ENCODE data around the gene PAPSS2. TPM values are rescaled to one million over a fixed set of nuclear protein-coding genes. Genes with fewer than 3 reads are reported as not detected.
"Not testable (repeated sequence)": the region's sequence is repeated elsewhere in the genome, so short reads cannot be mapped to it uniquely, and the experiment has no call there.

PAPSS2 gene
- total RNA-seq, 4 donors from 2014 or later: 4.4 to 20.1 (median 14.1) TPM

DNA sequence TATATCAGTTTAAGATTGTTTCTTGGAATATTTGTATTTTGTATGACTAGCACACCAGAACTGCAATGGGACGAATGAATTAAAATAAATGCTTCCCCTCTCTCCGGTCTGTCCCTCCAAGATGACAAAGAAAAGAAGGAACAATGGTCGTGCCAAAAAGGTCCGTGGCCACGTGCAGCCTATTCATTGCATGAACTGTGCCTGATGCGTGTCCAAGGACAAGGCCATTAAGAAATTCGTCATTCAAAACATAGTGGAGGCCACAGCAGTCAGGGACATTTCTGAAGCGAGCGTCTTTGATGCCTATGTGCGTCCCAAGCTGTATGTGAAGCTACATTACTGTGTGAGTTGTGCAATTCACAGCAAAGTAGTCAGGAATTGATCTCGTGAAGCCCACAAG is 17.2 kb upstream of the PAPSS2 start:
- Histone ChIP-seq H3K4me1 (no peaks in the 10 kb centered on the region), H3K27me3 (no peaks in the 10 kb centered on the region), H3K9me3 (no peaks in the 10 kb centered on the region), H3K27ac (no peak overlapping the region), H3K4me3 (no peak overlapping the region), H3K36me3 (no peaks in the 10 kb centered on the region)
- no peak for ATAC-seq
- WGBS, 2 donors (ENCODE audit: low coverage in 1 of 2): 86 to 89% methylated on average over 9 to 11 of the region's 11 CpGs
- TF ChIP-seq, protein P1, sequence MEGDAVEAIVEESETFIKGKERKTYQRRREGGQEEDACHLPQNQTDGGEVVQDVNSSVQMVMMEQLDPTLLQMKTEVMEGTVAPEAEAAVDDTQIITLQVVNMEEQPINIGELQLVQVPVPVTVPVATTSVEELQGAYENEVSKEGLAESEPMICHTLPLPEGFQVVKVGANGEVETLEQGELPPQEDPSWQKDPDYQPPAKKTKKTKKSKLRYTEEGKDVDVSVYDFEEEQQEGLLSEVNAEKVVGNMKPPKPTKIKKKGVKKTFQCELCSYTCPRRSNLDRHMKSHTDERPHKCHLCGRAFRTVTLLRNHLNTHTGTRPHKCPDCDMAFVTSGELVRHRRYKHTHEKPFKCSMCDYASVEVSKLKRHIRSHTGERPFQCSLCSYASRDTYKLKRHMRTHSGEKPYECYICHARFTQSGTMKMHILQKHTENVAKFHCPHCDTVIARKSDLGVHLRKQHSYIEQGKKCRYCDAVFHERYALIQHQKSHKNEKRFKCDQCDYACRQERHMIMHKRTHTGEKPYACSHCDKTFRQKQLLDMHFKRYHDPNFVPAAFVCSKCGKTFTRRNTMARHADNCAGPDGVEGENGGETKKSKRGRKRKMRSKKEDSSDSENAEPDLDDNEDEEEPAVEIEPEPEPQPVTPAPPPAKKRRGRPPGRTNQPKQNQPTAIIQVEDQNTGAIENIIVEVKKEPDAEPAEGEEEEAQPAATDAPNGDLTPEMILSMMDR (IDR thresholded peaks at IDR 0.05): no peak
- no peak for TF ChIP-seq POLR2AphosphoS5 (IDR thresholded peaks at IDR 0.05)
- no peak for TF ChIP-seq POLR2A (IDR thresholded peaks at IDR 0.05)
- no peak for TF ChIP-seq EP300 (IDR thresholded peaks at IDR 0.05)

DNA sequence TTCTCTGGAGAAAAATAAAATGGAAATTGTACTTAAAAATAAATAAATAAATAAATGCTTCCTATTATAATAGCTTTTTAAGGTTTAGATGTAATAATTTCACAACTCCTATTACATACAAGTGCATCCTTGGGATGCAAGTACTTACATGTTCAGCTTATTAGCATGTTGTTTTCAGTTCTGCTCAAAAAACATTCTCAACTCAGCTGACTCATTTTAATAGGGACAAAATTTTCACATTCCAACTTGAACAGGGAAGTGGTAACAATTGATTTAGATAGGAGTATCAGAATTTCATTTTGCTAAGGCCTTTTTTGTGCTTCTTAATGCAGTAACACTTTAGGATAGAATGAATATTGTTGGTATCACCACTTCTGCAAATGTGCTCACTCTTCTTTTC is 16.7 kb upstream of the PAPSS2 start:
- Histone ChIP-seq H3K36me3 (no peaks in the 10 kb centered on the region), H3K4me3 (no peak overlapping the region), H3K27ac (no peak overlapping the region), H3K27me3 (no peaks in the 10 kb centered on the region), H3K4me1 (no peaks in the 10 kb centered on the region), H3K9me3 (no peaks in the 10 kb centered on the region)
- TF ChIP-seq, protein P1 (IDR thresholded peaks at IDR 0.05): no peak
- TF ChIP-seq POLR2AphosphoS5 (IDR thresholded peaks at IDR 0.05) (no peak), POLR2A (IDR thresholded peaks at IDR 0.05) (no peak), EP300 (IDR thresholded peaks at IDR 0.05) (no peak)
- no peak for ATAC-seq

DNA sequence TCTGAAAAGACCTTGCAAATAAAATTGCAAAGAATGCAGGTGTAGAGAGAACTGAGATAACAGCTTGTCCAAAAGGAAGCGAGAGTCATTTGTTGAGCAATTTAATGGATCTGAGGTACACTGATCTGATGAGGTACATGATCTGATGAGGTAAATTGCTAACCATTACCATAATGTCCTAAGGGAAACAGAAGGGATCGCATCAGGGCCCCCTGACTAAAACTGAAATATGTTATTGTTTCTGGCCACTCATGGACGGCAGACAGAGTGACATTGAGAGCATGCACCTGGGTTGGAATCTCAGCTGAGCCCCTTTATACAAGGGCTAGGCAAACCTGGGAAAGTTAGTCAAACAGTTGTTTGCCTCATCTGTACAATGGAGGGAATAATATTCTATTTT is 15.8 kb upstream of the PAPSS2 start:
- H3K4me1 ChIP-seq: no peaks in the 10 kb centered on the region
- H3K27me3 ChIP-seq: no peaks in the 10 kb centered on the region
- no peak overlapping the region for H3K27ac ChIP-seq
- 63% methylated on average over 3 of the region's 3 CpGs for whole genome bisulfite sequencing, 2 donors (ENCODE audit: low coverage in 1 of 2)
- no peak overlapping the region for H3K4me3 ChIP-seq
- TF ChIP-seq POLR2A (IDR thresholded peaks at IDR 0.05): no peak
- TF ChIP-seq, protein P1 (IDR thresholded peaks at IDR 0.05): no peak
- ATAC-seq: no peak
- no peaks in the 10 kb centered on the region for H3K9me3 ChIP-seq
- H3K36me3 ChIP-seq: no peaks in the 10 kb centered on the region

DNA sequence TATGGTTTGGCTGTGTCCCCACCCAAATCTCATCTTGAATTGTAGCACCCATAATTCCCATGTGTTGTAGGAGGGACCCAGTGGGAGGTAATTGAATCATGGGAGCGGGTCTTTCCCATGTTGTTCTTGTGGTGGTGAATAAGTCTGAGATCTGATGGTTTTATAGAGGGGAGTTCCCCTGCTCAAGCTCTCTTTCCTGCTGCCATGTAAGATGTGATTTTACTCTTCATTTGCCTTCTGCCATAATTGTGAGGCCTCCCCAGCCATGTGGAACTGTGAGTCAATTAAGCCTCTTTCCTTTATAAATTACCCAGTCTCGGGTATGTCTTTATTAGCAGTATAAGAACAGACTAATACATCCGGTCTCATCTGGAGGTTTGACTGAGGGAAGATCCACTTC is 15.2 kb upstream of the PAPSS2 start:
- not testable (repeated sequence) for ATAC-seq, H3K27ac ChIP-seq, H3K27me3 ChIP-seq, H3K36me3 ChIP-seq, H3K4me3 ChIP-seq, H3K9me3 ChIP-seq, H3K4me1 ChIP-seq
- WGBS, 2 donors (ENCODE audit: low coverage in 1 of 2): 60 to 62% methylated on average over 1 to 2 of the region's 3 CpGs

DNA sequence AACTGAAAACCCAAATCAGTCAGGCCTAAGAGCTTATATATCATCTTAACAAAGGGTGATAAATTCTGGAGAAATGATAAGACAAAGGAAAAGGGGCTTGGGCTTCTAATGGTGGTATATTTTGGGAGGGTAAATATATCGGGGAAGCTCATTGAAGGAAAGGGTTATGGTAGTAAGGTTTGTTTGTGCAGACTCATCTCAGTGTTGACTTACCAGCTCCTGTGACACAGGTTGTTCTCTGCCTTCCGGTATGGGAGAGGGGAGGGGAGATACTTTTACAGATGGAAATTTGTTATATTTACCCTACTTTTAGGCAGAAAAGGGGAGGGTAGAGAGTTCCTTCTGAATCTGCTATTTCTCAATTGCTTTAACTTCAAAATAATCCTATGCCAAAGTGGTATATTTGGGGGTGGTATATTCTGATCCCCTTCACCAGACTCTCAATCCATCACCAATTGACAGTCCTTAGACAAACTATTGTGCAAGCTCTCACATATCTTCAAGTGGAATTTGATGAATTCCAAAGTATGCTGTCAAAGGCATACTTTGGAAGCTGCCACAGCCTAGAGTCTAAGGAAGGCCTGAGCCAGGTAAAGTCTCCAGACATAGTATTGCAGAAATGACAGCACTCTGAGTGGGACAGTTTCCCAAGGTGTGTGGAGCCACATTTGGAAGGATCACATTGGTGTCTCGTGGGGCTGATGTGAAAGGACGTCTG is 13.3 kb upstream of the PAPSS2 start:
- Histone ChIP-seq H3K27me3 (no peaks in the 10 kb centered on the region), H3K4me3 (no peak overlapping the region), H3K27ac (no peak overlapping the region), H3K36me3 (no peaks in the 10 kb centered on the region), H3K4me1 (no peaks in the 10 kb centered on the region), H3K9me3 (no peaks in the 10 kb centered on the region)
- TF ChIP-seq POLR2A (IDR thresholded peaks at IDR 0.05) (no peak), POLR2AphosphoS5 (IDR thresholded peaks at IDR 0.05) (no peak), EP300 (IDR thresholded peaks at IDR 0.05) (no peak)
- TF ChIP-seq, protein P1 (IDR thresholded peaks at IDR 0.05): no peak
- no peak for ATAC-seq
- 54 to 82% methylated on average over 2 to 4 of the region's 4 CpGs for WGBS, 2 donors (ENCODE audit: low coverage in 1 of 2)
